Mesothelial cell of epicardium (in vitro differentiated cells): Measurements from ENCODE around the gene LRRC31. TPM values are rescaled to one million over a fixed set of nuclear protein-coding genes. Genes with fewer than 3 reads are reported as not detected.

Source experiments
- DNase-seq, 2 experiments: peaks; one replicate each; pipeline ENCODE4 v3.0.0; 2021; ENCODE audit warnings: low spot score in 2 of 2; ENCODE audit not compliant: unreplicated experiment in 2 of 2
- H3K27ac Mint-ChIP-seq: 2 replicates; pipeline ENCODE4 v1.8.0; 2021; ENCODE audit warnings: mixed read lengths
- H3K27me3 Mint-ChIP-seq: 2 replicates; pipeline ENCODE4 v1.8.0; 2021; ENCODE audit warnings: low read depth, mixed read lengths
- H3K36me3 Mint-ChIP-seq: 2 replicates; pipeline ENCODE4 v1.8.0; 2021; ENCODE audit warnings: mixed read lengths
- H3K4me1 Mint-ChIP-seq: 2 replicates; pipeline ENCODE4 v1.8.0; 2021; ENCODE audit warnings: mixed read lengths
- H3K4me3 Mint-ChIP-seq: 2 replicates; pipeline ENCODE4 v1.8.0; 2021; ENCODE audit warnings: mild to moderate bottlenecking, moderate library complexity, mixed read lengths
- H3K9me3 Mint-ChIP-seq: 2 replicates; pipeline ENCODE4 v1.8.0; 2021; ENCODE audit warnings: mixed read lengths
- CTCF ChIP-seq: fragments of 200-600 bp; sonication (generic); IDR thresholded peaks from one replicate; pipeline ENCODE4 v1.5.0; 2021; ENCODE audit warnings: antibody characterized with exemption; ENCODE audit not compliant: unreplicated experiment
- total RNA-seq: library from RNA; stranded (reverse); gene quantifications from 3 replicates; pipeline ENCODE4 v1.2.1, GENCODE V29; 2021

Gene LRRC31
- total RNA-seq, 1 donor from 2014 or later, result not detected

GRCh38 chr3:169836078-169836941 is 33.4 kb downstream of the LRRC31 start:
- TF ChIP-seq CTCF, result no peak
- no peaks in the 10 kb centered on the region for H3K36me3 Mint-ChIP-seq
- H3K4me3 Mint-ChIP-seq, result no peak overlapping the region
- no peak overlapping the region for H3K27ac Mint-ChIP-seq
- DNase-seq, result no peak
- H3K4me1 Mint-ChIP-seq, result peaks cover 6% of the 10 kb centered on the region
- no peaks in the 10 kb centered on the region for H3K9me3 Mint-ChIP-seq
- H3K27me3 Mint-ChIP-seq, result no peaks in the 10 kb centered on the region

GRCh38 chr3:169835533-169835932 is 34.2 kb downstream of the LRRC31 start:
- no peak overlapping the region for H3K27ac Mint-ChIP-seq
- no peaks in the 10 kb centered on the region for H3K9me3 Mint-ChIP-seq
- H3K4me1 Mint-ChIP-seq, result no peaks in the 10 kb centered on the region

GRCh38 chr3:169827712-169828111 is 42.0 kb downstream of the LRRC31 start:
- H3K27ac Mint-ChIP-seq, result no peak overlapping the region
- peaks cover 1% of the 10 kb centered on the region for H3K4me1 Mint-ChIP-seq
- H3K27me3 Mint-ChIP-seq, result no peaks in the 10 kb centered on the region
- no peaks in the 10 kb centered on the region for H3K9me3 Mint-ChIP-seq
- no peak for TF ChIP-seq CTCF
- DNase-seq, result no peak
- H3K36me3 Mint-ChIP-seq, result no peaks in the 10 kb centered on the region
- no peak overlapping the region for H3K4me3 Mint-ChIP-seq

More at GRCh38 chr3:169835533-169835932, 34.2 kb downstream of the LRRC31 start:
- Mint-ChIP-seq H3K36me3 (no peaks in the 10 kb centered on the region), H3K27me3 (no peaks in the 10 kb centered on the region), H3K4me3 (no peak overlapping the region)
- TF ChIP-seq CTCF, result no peak
- no peak for DNase-seq

- Mint-ChIP-seq H3K36me3 (no peaks in the 10 kb centered on the region), H3K4me3 (no peak overlapping the region), H3K27ac (no peak overlapping the region), H3K4me1 (peaks cover 9% of the 10 kb centered on the region), H3K9me3 (no peaks in the 10 kb centered on the region), H3K27me3 (no peaks in the 10 kb centered on the region)
- no peak for DNase-seq
- TF ChIP-seq CTCF, result no peak
Measured at GRCh38 chr3:169825316-169825715, 44.4 kb downstream of the LRRC31 start.

- no peak for TF ChIP-seq CTCF
- Mint-ChIP-seq H3K36me3 (no peaks in the 10 kb centered on the region), H3K27ac (no peak overlapping the region), H3K27me3 (no peaks in the 10 kb centered on the region), H3K9me3 (no peaks in the 10 kb centered on the region), H3K4me1 (peaks cover 30% of the 10 kb centered on the region), H3K4me3 (no peak overlapping the region)
- no peak for DNase-seq
Measured at GRCh38 chr3:169822983-169823382, 46.8 kb downstream of the LRRC31 start.
